Kidney (tissue), 14 donors: ENCODE results near the gene AVPR2. TPM values are rescaled to one million over a fixed set of nuclear protein-coding genes. Genes with fewer than 3 reads are reported as not detected.

Source experiments
- DNase-seq, 5 donors: peaks; one replicate each; pipeline ENCODE4 v3.0.0-alpha.2; 2013 to 2020
- FAIRE-seq: peaks from 2 replicates; lab custom pipeline; 2012; peaks lifted over from hg19 to GRCh38; lab: Jason Lieb, UNC
- H3K27ac ChIP-seq, 2 donors: one replicate each; pipeline ENCODE4 v1.7.0; 2013; ENCODE audit warnings: low read depth in 2 of 2, low read length in 2 of 2, inconsistent platforms in 1 of 2
- H3K27me3 ChIP-seq: one replicate; pipeline ENCODE4 v1.7.1; 2013; ENCODE audit warnings: low read length, inconsistent platforms; ENCODE audit not compliant: control insufficient read depth, insufficient read depth
- H3K36me3 ChIP-seq, 3 donors: one replicate each; pipeline versions ENCODE4 v1.7.0 to v1.7.1; 2013; ENCODE audit warnings: low read length in 3 of 3, control low read depth in 1 of 3, inconsistent platforms in 1 of 3; ENCODE audit not compliant: insufficient read depth in 3 of 3, control insufficient read depth in 2 of 3
- H3K4me1 ChIP-seq, 3 donors: one replicate each; pipeline versions ENCODE4 v1.7.0 to v1.7.1; 2013; ENCODE audit warnings: low read length in 3 of 3, inconsistent platforms in 1 of 3, low read depth in 1 of 3; ENCODE audit not compliant: control insufficient read depth in 2 of 3, insufficient read depth in 2 of 3
- H3K4me3 ChIP-seq, 3 donors: one replicate each; pipeline versions ENCODE4 v1.7.0 to v1.8.1; 2013; ENCODE audit warnings: low read length in 3 of 3, control low read depth in 1 of 3, inconsistent platforms in 1 of 3
- H3K9ac ChIP-seq, 3 donors: one replicate each; pipeline versions ENCODE4 v1.7.0 to v1.7.1; 2013; ENCODE audit warnings: low read length in 3 of 3, control low read depth in 1 of 3, inconsistent platforms in 1 of 3
- H3K9me3 ChIP-seq, 3 donors: one replicate each; pipeline versions ENCODE4 v1.7.0 to v1.7.1; 2013; ENCODE audit warnings: low read length in 3 of 3, control low read depth in 1 of 3, inconsistent platforms in 1 of 3; ENCODE audit not compliant: control insufficient read depth in 2 of 3, insufficient read depth in 1 of 3
- CTCF ChIP-seq: IDR thresholded peaks from 3 replicates; pipeline ENCODE4 v1.5.1; 2012; ENCODE audit warnings: mild to moderate bottlenecking, moderate library complexity, borderline replicate concordance; ENCODE audit not compliant: insufficient read depth; ENCODE audit errors: extremely low read depth
- intact Hi-C: fragments of 100-400 bp; cut with DNase I; formaldehyde crosslinking; loops from one replicate; pipeline ENCODE4 v1.11.1; 2022
- polyA plus RNA-seq: library from polyadenylated mRNA; stranded (reverse); fragments of 350-450 nt; fragmentation: Illumina TruSeq; extraction: RNeasy Lipid Tissue Mini Kit (QIAGEN cat#74804); gene quantifications from one replicate; pipeline ENCODE4 v1.2.3, GENCODE V29; 2014; ENCODE audit warnings: low read depth, low replicate concordance; ENCODE audit not compliant: insufficient read depth
- total RNA-seq: library from RNA; stranded (reverse); fragmentation: NEBNext Ultra II Directional; extraction: Animal tissue kit (Norgen Biotek cat#: 25700); gene quantifications from one replicate; pipeline ENCODE4 v1.2.1, GENCODE V29; 2021
- donor health status: control.
- donor health status: control.
- donor health status: control.
- donor health status: control.
- donor health status: control.
- donor health status: DM: yes; HTN: yes; CAD: no.
- donor health status: Normal renal cell carcinoma (clear cell type).

The AVPR2 gene
- total and polyA plus RNA-seq, 2 donors from 2014 or later: 2.3 to 22.1 TPM

GRCh38 chrX:153934148-153934761 lies 29.8 kb downstream of the AVPR2 start:
- Histone ChIP-seq H3K4me3 (peak overlapping the region; percentile 57 to 72 (median 60)), H3K9me3 (no peaks in the 10 kb centered on the region), H3K27ac (no peak overlapping the region), H3K36me3 (peaks cover 0 to 2% (median 0%) of the 10 kb centered on the region in 3 donors), H3K4me1 (peaks cover 0 to 4% (median under 1%) of the 10 kb centered on the region in 3 donors), H3K27me3 (no peaks in the 10 kb centered on the region), H3K9ac (peak overlapping the region in 1 of 3 donors; percentile 51)
- no peak for TF ChIP-seq CTCF
- FAIRE-seq (no peak), DNase-seq (peak in 1 of 5 donors; percentile 75)
- intact Hi-C loops: no loop called here

- no peak within 1 kb of the TSS for H3K27ac ChIP-seq
- DNase-seq (peak; percentile 78 to 93 (median 83)), FAIRE-seq (no peak)
- intact Hi-C loops: no loop called here
- no peaks in the 10 kb centered on the region for H3K27me3 ChIP-seq
- H3K4me1 ChIP-seq: peaks cover 0 to 2% (median 0%) of the 10 kb centered on the region in 3 donors
- peak within 1 kb of the TSS; percentile 57 to 72 (median 60) for H3K4me3 ChIP-seq
- peak within 1 kb of the TSS in 1 of 3 donors; percentile 51 for H3K9ac ChIP-seq
- H3K36me3 ChIP-seq: peaks cover 0 to 1% (median 0%) of the 10 kb centered on the region in 3 donors
- H3K9me3 ChIP-seq: no peaks in the 10 kb centered on the region
- no peak for TF ChIP-seq CTCF
Observed at GRCh38 chrX:153934762-153935325, 30.4 kb downstream of the AVPR2 start, which contains the start of gene NAA10. Gene NAA10, minus strand, starts transcription at chrX:153935037. Its CDS starts 133 bp downstream, at chrX:153934904.

- Histone ChIP-seq H3K27me3 (no peaks in the 10 kb centered on the region), H3K27ac (no peak overlapping the region), H3K4me1 (peaks cover 0 to 2% (median 0%) of the 10 kb centered on the region in 3 donors), H3K4me3 (no peak overlapping the region), H3K9me3 (no peaks in the 10 kb centered on the region), H3K36me3 (no peaks in the 10 kb centered on the region), H3K9ac (no peak overlapping the region)
- intact Hi-C loops: no loop called here
- no peak for FAIRE-seq
- TF ChIP-seq CTCF: no peak
- peak in 2 of 5 donors; percentile 60 to 71 for DNase-seq
Observed at GRCh38 chrX:153935326-153935851, 30.9 kb downstream of the AVPR2 start.
